ENCODE measurements around the gene HBQ1.

The HBQ1 gene

GRCh38 chr16:188674-189073 lies 8.4 kb downstream of the HBQ1 start:
- DNase-seq = no peak
- H3K27me3 ChIP-seq (ENCODE audit: insufficient read depth, low read length) = no peaks in the 10 kb centered on the region

GRCh38 chr16:189604-190186 lies 9.4 kb downstream of the HBQ1 start:
- Histone ChIP-seq H3K79me1 (ENCODE audit: low read length) (no peaks in the 10 kb centered on the region), H2BK120ac (ENCODE audit: insufficient read depth, low read length, poor library complexity) (no peak overlapping the region), H3K18ac (ENCODE audit: low read length) (no peak overlapping the region), H2AK5ac (ENCODE audit: low read length) (no peak overlapping the region), H3K27ac (ENCODE audit: low read depth, low read length) (no peak overlapping the region), H3K9me3 (ENCODE audit: insufficient read depth, low read depth, low read length) (no peaks in the 10 kb centered on the region), H3K4me3 (ENCODE audit: low read depth, low read length) (no peak overlapping the region), H4K8ac (ENCODE audit: low read depth, low read length) (no peak overlapping the region), H3K4ac (ENCODE audit: low read depth, low read length) (no peak overlapping the region), H4K12ac (ENCODE audit: low read depth, low read length) (no peak overlapping the region), H3K79me2 (ENCODE audit: control insufficient read depth, insufficient read depth, low read length, poor library complexity) (no peaks in the 10 kb centered on the region), H3K4me2 (ENCODE audit: low read length) (no peak overlapping the region), H3K9ac (ENCODE audit: low read length) (no peak overlapping the region), H3K4me1 (ENCODE audit: control insufficient read depth in 1 of 2, insufficient read depth in 2 of 2, low read length in 2 of 2) (no peaks in the 10 kb centered on the region), H3K23ac (ENCODE audit: low read length) (no peak overlapping the region), H2BK12ac (ENCODE audit: low read length) (no peak overlapping the region), H4K91ac (ENCODE audit: low read depth, low read length) (no peak overlapping the region), H2BK5ac (ENCODE audit: low read depth, low read length, poor library complexity) (no peak overlapping the region), H3K14ac (ENCODE audit: low read length) (no peak overlapping the region), H3K36me3 (ENCODE audit: control insufficient read depth in 1 of 2, insufficient read depth in 2 of 2, low read length in 2 of 2) (peaks cover 74 to 76% of the 10 kb centered on the region in 2 experiments), H3K27me3 (ENCODE audit: insufficient read depth, low read length) (no peaks in the 10 kb centered on the region), H2AFZ (ENCODE audit: insufficient read depth, low read length, poor library complexity) (no peak overlapping the region)
- WGBS (ENCODE audit: extremely low coverage, insufficient coverage, insufficient read length) = no CpG with 5 or more reads among the region's 34 CpGs
- DNase-seq = no peak

More at GRCh38 chr16:188674-189073, 8.4 kb downstream of the HBQ1 start:
- no peak overlapping the region for H3K9ac ChIP-seq (ENCODE audit: low read length)
- H3K79me1 ChIP-seq (ENCODE audit: low read length) = no peaks in the 10 kb centered on the region
- no peak overlapping the region for H2BK120ac ChIP-seq (ENCODE audit: insufficient read depth, low read length, poor library complexity)
- no peak overlapping the region for H3K4me2 ChIP-seq (ENCODE audit: low read length)
- H3K9me3 ChIP-seq (ENCODE audit: insufficient read depth, low read depth, low read length) = no peaks in the 10 kb centered on the region
- H3K27ac ChIP-seq (ENCODE audit: low read depth, low read length) = no peak overlapping the region
- H2BK5ac ChIP-seq (ENCODE audit: low read depth, low read length, poor library complexity) = no peak overlapping the region
- H4K12ac ChIP-seq (ENCODE audit: low read depth, low read length) = no peak overlapping the region
- no peak overlapping the region for H2AFZ ChIP-seq (ENCODE audit: insufficient read depth, low read length, poor library complexity)
- no peak overlapping the region for H3K4me3 ChIP-seq (ENCODE audit: low read depth, low read length)
- no peaks in the 10 kb centered on the region for H3K4me1 ChIP-seq (ENCODE audit: control insufficient read depth in 1 of 2, insufficient read depth in 2 of 2, low read length in 2 of 2)
- H3K18ac ChIP-seq (ENCODE audit: low read length) = no peak overlapping the region
- H2BK12ac ChIP-seq (ENCODE audit: low read length) = no peak overlapping the region
- H2AK5ac ChIP-seq (ENCODE audit: low read length) = no peak overlapping the region
- no peak overlapping the region for H3K23ac ChIP-seq (ENCODE audit: low read length)
- H4K8ac ChIP-seq (ENCODE audit: low read depth, low read length) = no peak overlapping the region
- H3K4ac ChIP-seq (ENCODE audit: low read depth, low read length) = no peak overlapping the region
- H4K91ac ChIP-seq (ENCODE audit: low read depth, low read length) = no peak overlapping the region
- H3K14ac ChIP-seq (ENCODE audit: low read length) = no peak overlapping the region
- WGBS (ENCODE audit: extremely low coverage, insufficient coverage, insufficient read length) = no CpG with 5 or more reads among the region's 8 CpGs
- H3K36me3 ChIP-seq (ENCODE audit: control insufficient read depth in 1 of 2, insufficient read depth in 2 of 2, low read length in 2 of 2) = peaks cover 67 to 73% of the 10 kb centered on the region in 2 experiments
- H3K79me2 ChIP-seq (ENCODE audit: control insufficient read depth, insufficient read depth, low read length, poor library complexity) = no peaks in the 10 kb centered on the region

GRCh38 chr16:191831-192230 lies 11.6 kb downstream of the HBQ1 start:
- H3K4ac ChIP-seq (ENCODE audit: low read depth, low read length) = no peak overlapping the region
- H3K79me2 ChIP-seq (ENCODE audit: control insufficient read depth, insufficient read depth, low read length, poor library complexity) = no peaks in the 10 kb centered on the region
- no peaks in the 10 kb centered on the region for H3K9me3 ChIP-seq (ENCODE audit: insufficient read depth, low read depth, low read length)
- H3K18ac ChIP-seq (ENCODE audit: low read length) = no peak overlapping the region
- no CpG with 5 or more reads among the region's 4 CpGs for WGBS (ENCODE audit: extremely low coverage, insufficient coverage, insufficient read length)
- H3K14ac ChIP-seq (ENCODE audit: low read length) = no peak overlapping the region
- no peak overlapping the region for H4K12ac ChIP-seq (ENCODE audit: low read depth, low read length)
- no peak overlapping the region for H2BK5ac ChIP-seq (ENCODE audit: low read depth, low read length, poor library complexity)
- H3K23ac ChIP-seq (ENCODE audit: low read length) = no peak overlapping the region
- H4K91ac ChIP-seq (ENCODE audit: low read depth, low read length) = no peak overlapping the region
- DNase-seq = peak; percentile 74 to 79
- H3K27ac ChIP-seq (ENCODE audit: low read depth, low read length) = no peak overlapping the region
- H3K27me3 ChIP-seq (ENCODE audit: insufficient read depth, low read length) = no peaks in the 10 kb centered on the region
- H3K4me3 ChIP-seq (ENCODE audit: low read depth, low read length) = no peak overlapping the region
- H3K4me2 ChIP-seq (ENCODE audit: low read length) = no peak overlapping the region
- peaks cover 84 to 86% of the 10 kb centered on the region in 2 experiments for H3K36me3 ChIP-seq (ENCODE audit: control insufficient read depth in 1 of 2, insufficient read depth in 2 of 2, low read length in 2 of 2)
- H3K9ac ChIP-seq (ENCODE audit: low read length) = no peak overlapping the region
- H4K8ac ChIP-seq (ENCODE audit: low read depth, low read length) = no peak overlapping the region
- no peak overlapping the region for H2BK12ac ChIP-seq (ENCODE audit: low read length)
- H2BK120ac ChIP-seq (ENCODE audit: insufficient read depth, low read length, poor library complexity) = no peak overlapping the region
- no peaks in the 10 kb centered on the region for H3K79me1 ChIP-seq (ENCODE audit: low read length)
- no peak overlapping the region for H2AFZ ChIP-seq (ENCODE audit: insufficient read depth, low read length, poor library complexity)
- no peak overlapping the region for H2AK5ac ChIP-seq (ENCODE audit: low read length)
- no peaks in the 10 kb centered on the region for H3K4me1 ChIP-seq (ENCODE audit: control insufficient read depth in 1 of 2, insufficient read depth in 2 of 2, low read length in 2 of 2)

- DNase-seq = peak; percentile 77 to 83
- Histone ChIP-seq H2AFZ (ENCODE audit: insufficient read depth, low read length, poor library complexity) (no peak overlapping the region), H3K9ac (ENCODE audit: low read length) (peak overlapping the region; percentile 33), H2AK5ac (ENCODE audit: low read length) (no peak overlapping the region), H3K4ac (ENCODE audit: low read depth, low read length) (no peak overlapping the region), H3K4me1 (ENCODE audit: control insufficient read depth in 1 of 2, insufficient read depth in 2 of 2, low read length in 2 of 2) (no peaks in the 10 kb centered on the region), H4K12ac (ENCODE audit: low read depth, low read length) (no peak overlapping the region), H3K27me3 (ENCODE audit: insufficient read depth, low read length) (no peaks in the 10 kb centered on the region), H3K4me2 (ENCODE audit: low read length) (no peak overlapping the region), H2BK120ac (ENCODE audit: insufficient read depth, low read length, poor library complexity) (no peak overlapping the region), H4K8ac (ENCODE audit: low read depth, low read length) (no peak overlapping the region), H3K14ac (ENCODE audit: low read length) (no peak overlapping the region), H3K79me2 (ENCODE audit: control insufficient read depth, insufficient read depth, low read length, poor library complexity) (no peaks in the 10 kb centered on the region), H2BK5ac (ENCODE audit: low read depth, low read length, poor library complexity) (no peak overlapping the region), H4K91ac (ENCODE audit: low read depth, low read length) (no peak overlapping the region), H3K23ac (ENCODE audit: low read length) (no peak overlapping the region), H3K9me3 (ENCODE audit: insufficient read depth, low read depth, low read length) (no peaks in the 10 kb centered on the region), H2BK12ac (ENCODE audit: low read length) (no peak overlapping the region), H3K27ac (ENCODE audit: low read depth, low read length) (no peak overlapping the region), H3K18ac (ENCODE audit: low read length) (no peak overlapping the region), H3K79me1 (ENCODE audit: low read length) (no peaks in the 10 kb centered on the region), H3K36me3 (ENCODE audit: control insufficient read depth in 1 of 2, insufficient read depth in 2 of 2, low read length in 2 of 2) (peaks cover 85 to 87% of the 10 kb centered on the region in 2 experiments), H3K4me3 (ENCODE audit: low read depth, low read length) (no peak overlapping the region)
- no CpG with 5 or more reads among the region's 11 CpGs for WGBS (ENCODE audit: extremely low coverage, insufficient coverage, insufficient read length)
Observed at GRCh38 chr16:192686-193085, 12.4 kb downstream of the HBQ1 start.
